SK-N-SH (cell line): ENCODE results near the gene UVRAG.

Source experiments
- GABPA ChIP-seq: IDR thresholded peaks from 2 replicates; pipeline ENCODE4 v1.4.0; 2012; ENCODE audit warnings: low read depth, mild to moderate bottlenecking
- GATA2 ChIP-seq: sonication (generic); formaldehyde crosslinking; IDR thresholded peaks from 2 replicates; pipeline ENCODE4 v1.5.0; 2020; ENCODE audit warnings: mild to moderate bottlenecking, missing genetic modification reagents
- RCOR1 ChIP-seq: fragments of 150-350 bp; IDR thresholded peaks from 2 replicates; pipeline ENCODE4 v1.6.1; 2017; ENCODE audit warnings: antibody characterized with exemption, low read length
- TF ChIP-seq, protein P1 (sequence below): IDR thresholded peaks from 2 replicates; pipeline ENCODE4 v1.4.0; 2012; ENCODE audit warnings: low read depth, borderline replicate concordance

DNA sequence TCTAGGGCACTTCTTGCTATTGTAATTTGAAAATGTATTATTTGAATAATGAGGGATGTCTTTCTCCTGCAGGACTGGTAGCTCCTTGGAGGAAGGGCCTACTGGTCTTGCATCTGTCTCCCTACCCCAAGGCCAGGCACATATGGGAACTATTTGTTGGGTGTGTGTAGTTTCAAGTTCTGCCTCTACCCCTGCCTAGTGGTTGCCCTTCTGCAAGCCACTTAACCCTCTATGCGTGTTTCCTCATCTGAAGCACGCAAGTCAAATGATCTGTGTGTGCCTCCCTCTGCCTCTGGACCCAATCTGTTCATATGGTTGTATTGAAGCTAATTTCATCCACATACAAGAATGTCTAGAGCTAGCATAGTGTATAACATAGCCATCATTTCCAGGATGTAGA lies 324.3 kb downstream of the UVRAG start:
- TF ChIP-seq GATA2 (CRISPR knock-in tag) (no peak), GABPA (no peak), RCOR1 (no peak)
- TF ChIP-seq, protein P1, sequence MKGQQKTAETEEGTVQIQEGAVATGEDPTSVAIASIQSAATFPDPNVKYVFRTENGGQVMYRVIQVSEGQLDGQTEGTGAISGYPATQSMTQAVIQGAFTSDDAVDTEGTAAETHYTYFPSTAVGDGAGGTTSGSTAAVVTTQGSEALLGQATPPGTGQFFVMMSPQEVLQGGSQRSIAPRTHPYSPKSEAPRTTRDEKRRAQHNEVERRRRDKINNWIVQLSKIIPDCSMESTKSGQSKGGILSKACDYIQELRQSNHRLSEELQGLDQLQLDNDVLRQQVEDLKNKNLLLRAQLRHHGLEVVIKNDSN: no peak
